ENCODE measurements around the gene FXR2.

GRCh38 chr17:7626307-7626706 is 11.6 kb upstream of the FXR2 start:
- TF ChIP-seq, protein P1, sequence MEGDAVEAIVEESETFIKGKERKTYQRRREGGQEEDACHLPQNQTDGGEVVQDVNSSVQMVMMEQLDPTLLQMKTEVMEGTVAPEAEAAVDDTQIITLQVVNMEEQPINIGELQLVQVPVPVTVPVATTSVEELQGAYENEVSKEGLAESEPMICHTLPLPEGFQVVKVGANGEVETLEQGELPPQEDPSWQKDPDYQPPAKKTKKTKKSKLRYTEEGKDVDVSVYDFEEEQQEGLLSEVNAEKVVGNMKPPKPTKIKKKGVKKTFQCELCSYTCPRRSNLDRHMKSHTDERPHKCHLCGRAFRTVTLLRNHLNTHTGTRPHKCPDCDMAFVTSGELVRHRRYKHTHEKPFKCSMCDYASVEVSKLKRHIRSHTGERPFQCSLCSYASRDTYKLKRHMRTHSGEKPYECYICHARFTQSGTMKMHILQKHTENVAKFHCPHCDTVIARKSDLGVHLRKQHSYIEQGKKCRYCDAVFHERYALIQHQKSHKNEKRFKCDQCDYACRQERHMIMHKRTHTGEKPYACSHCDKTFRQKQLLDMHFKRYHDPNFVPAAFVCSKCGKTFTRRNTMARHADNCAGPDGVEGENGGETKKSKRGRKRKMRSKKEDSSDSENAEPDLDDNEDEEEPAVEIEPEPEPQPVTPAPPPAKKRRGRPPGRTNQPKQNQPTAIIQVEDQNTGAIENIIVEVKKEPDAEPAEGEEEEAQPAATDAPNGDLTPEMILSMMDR (IDR thresholded peaks at IDR 0.05): no peak
- TF ChIP-seq POLR2A (IDR thresholded peaks at IDR 0.05): no peak
- TF ChIP-seq EP300 (IDR thresholded peaks at IDR 0.05): no peak

Measured in ovary (tissue), 3 donors.